ENCODE measurements around the gene PAQR7.
"Not testable (repeated sequence)": the region's sequence is repeated elsewhere in the genome, so short reads cannot be mapped to it uniquely, and the experiment has no call there.

The PAQR7 gene

DNA sequence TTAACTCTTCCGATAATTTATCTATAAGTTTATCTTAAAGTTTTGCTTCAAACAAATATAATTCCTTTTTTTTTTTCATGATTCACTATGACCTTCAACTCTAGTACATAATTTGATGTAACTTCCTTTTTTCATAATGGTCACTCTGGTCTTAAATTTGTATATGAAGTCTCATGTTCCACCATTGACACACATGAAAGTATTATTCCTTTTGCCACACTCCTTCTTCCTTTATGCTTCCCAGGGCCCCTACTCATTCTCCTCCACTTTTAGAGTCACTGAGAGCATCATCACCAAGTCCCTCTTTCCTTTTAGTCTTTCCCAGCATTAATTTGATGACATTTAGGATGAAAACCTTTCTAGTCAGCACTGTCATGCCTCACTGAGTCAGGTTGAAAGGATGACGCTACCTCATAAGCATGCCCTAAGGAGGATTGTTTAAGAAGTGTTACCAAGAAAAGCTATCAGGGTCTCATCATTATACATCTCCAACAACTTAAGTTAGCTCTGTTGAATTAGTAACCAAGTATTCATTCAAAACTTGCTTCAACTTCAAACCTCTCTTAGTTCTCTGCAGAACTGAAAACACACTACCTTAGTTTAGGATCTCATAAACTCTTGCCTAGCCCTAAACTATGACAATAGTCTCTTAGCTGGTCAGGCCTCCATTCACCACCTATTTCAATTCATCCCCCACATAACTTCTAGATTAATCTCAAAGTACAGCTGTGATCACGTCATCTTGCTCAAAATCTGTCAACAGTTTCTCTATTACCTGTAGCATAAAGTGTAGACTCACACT is 30.8 kb downstream of the PAQR7 start:
- FAIRE-seq: no peak

GRCh38 chr1:25843483-25843882 is 32.0 kb downstream of the PAQR7 start:
- no peak for FAIRE-seq

DNA sequence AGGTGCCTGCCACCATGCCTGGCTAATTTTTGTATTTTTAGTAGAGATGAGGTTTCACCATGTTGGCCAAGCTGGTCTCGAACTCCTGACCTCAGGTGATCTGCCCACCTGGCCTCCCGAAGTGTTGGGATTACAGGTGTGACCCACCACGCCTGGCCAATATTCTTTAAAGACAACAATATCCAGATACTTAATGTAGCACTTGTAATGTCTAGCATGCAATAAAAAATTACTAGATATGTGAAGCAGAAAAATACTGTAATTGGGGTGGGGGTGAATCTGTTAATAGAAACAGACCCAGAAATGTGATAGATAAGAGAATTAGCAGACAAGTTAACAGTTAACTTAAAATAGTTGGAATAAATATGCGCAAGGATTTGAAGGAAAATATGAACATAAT is 35.7 kb downstream of the PAQR7 start:
- FAIRE-seq: not testable (repeated sequence)

DNA sequence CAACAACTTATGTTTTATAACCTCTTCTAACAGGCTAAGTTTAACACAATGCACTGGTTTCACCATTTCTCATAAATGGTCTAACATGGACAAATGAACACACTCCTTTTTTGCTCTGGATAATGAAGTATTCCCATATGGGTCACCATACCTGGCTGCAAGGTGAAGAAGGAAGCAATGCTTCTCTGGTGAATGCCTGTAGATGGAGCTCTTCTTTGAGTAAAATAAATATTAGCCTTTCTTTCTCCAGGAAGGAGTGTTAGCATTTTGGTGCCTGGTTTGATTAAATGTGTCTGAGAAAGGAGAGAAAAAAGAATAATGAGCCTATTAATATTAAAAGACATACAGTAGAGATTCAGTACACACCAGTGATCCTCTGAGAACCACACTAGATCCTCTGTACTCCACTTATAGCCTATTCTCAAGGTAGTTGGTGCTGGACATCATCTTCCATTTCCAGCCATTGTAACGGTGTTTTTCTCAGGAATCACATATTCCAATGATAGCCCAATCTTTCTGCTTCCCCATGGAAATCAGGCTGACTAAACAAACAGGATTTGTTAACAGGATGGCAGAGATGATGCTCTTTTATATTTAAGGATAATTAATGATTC is 38.1 kb downstream of the PAQR7 start:
- FAIRE-seq: no peak

DNA sequence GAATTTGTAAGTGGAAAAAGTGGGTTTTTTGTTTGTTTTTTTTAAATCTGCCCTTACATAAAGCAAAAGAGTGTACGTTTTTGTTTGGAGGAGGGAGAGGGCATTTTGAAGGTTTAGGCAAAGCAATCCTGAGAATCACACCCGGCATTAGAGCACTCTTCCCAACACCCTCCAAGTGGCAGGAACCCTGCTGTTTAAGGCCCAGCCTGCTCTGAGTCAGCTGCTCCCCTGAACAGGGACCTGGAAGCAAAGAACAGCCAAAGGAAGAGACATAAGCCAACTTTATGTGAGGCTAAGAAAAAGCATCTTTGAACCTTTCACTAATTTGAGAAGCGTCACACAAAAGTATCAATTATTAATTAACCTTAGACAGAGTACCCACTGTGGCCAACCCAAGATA is 38.8 kb downstream of the PAQR7 start:
- no peak for FAIRE-seq

- FAIRE-seq: no peak
Observed at GRCh38 chr1:25834894-25835293, 40.6 kb downstream of the PAQR7 start.

DNA sequence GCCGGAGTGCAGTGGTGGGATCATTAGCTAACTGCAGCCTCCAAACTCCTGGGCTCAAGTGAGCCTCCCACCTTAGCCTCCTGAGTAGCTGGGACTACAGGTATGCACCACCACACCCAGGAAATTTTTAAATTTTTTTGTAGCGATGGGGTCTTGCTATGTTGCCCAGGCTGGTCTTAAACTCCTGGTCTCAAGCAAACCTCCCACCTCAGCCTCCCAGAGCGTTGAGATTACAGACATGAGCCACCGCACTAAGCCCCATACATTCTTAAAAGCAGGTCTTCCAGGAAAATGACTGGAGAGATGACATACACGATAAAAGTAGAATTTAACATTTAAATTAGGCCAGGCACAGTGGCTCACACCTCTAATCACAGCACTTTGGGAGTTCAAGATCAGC is 42.4 kb downstream of the PAQR7 start:
- FAIRE-seq: no peak

DNA sequence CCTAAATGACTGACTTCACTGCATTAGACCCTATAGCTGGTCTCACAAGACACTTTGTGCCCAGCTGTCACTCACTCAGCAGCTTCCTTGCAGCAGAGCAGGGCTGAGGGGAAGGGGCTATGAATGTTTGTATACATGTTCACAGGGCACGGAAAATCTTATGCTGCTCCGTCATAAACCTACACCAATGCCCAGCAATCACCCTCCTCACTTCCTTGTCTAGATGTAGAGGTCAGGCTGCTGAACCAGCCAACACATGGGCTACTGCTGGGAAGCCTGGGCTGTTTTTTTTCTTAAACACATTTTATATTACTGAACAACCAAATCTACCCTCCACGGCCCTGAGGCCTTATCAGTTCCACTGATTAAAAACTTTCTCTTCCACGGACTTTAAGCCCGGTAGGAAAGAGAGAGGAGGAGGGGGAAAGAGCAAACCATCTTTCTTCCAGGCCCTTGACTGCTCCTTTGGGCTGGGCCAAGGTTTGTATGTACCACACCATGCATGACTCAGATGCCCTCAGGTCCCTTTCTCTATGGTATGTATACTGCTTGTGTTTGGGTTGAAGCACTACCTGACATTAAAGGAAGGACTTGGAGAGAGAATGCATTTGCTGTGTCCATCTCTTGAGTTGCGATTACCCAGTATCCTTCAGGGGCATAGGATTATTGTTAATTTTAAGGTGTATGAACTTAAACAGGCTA is 43.0 kb downstream of the PAQR7 start:
- no peak for FAIRE-seq

- FAIRE-seq: no peak
Observed at GRCh38 chr1:25831569-25832196, 43.8 kb downstream of the PAQR7 start.

- no peak for FAIRE-seq
Observed at GRCh38 chr1:25829046-25829445, 46.5 kb downstream of the PAQR7 start.

- FAIRE-seq: no peak
Observed at GRCh38 chr1:25828491-25828890, 47.0 kb downstream of the PAQR7 start.

GRCh38 chr1:25826571-25826970 is 48.9 kb downstream of the PAQR7 start:
- no peak for FAIRE-seq

DNA sequence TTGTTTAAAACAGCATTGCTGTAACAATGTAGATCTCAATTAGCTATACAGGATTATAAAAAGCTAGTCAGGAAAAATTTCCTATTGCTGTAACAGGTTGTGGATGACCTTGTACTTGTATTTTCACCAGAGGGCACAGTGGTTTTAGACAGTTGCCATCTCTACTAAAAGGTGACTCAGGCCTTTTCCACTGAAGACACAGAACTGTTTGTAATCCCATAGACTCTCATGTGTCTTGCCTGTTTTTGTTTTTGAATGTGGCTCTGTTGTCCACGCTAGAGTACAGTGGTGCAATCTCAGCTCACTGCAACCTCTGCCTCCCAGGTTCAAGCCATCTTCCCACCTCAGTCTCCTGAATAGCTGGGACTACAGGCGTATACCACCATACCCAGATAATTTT is 49.9 kb downstream of the PAQR7 start:
- no peak for FAIRE-seq

- FAIRE-seq: no peak
Observed at GRCh38 chr1:25821630-25822091, 53.8 kb downstream of the PAQR7 start.

GRCh38 chr1:25821112-25821476 is 54.4 kb downstream of the PAQR7 start:
- FAIRE-seq: no peak

DNA sequence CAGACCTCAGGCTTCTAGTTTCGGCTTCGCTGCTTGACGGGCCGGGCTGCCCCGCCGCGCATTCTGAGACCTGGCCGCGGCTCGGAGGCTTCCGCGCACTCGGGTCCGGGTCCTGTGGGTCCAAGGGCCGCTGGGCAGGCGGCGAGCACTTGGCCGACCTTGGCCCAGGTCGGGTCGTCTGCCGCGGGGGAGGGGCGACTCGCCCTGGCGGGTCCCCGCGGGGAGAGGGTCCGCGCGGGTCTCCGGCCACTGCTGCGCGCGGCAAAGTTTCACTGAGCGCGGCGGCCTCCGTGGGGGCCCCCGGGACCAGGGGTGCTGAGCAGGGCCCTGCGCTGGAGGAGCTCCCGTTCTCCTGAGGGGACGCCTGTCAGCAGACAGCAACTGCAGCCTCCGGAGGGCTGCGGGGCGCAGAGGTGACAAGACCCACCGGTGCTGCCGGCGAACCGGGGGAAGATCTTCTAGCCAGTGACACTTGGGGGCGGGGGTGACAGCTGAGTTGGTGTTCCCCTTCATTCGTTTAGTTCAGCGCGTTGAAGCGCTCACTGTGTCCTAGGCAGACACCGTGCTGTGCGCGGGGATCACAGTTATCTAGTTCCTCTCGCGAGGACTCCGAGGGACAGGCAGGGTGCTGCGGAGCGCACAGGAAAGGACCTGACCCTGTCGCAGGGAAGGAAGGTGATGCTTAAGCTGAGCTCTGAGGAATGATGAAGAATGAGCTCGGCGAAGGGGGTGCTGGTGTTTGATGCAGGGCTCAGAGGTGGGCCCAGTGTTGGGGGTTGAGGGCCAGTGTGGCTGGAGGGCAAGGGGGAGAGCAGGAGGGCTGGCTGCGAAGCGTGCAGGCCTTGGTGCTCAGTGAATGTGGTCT is 55.0 kb downstream of the PAQR7 start:
- FAIRE-seq: no peak

- no peak for FAIRE-seq
Observed at GRCh38 chr1:25819491-25820246, 55.8 kb downstream of the PAQR7 start, which contains the start of gene MTFR1L. Gene MTFR1L, plus strand, starts transcription at chr1:25819954. Its CDS starts 3,151 bp downstream, at chr1:25823105.

GRCh38 chr1:25818569-25818968 is 56.9 kb downstream of the PAQR7 start:
- no peak for FAIRE-seq

GRCh38 chr1:25817840-25818501 is 57.5 kb downstream of the PAQR7 start:
- FAIRE-seq: no peak

GRCh38 chr1:25816112-25816718 is 59.3 kb downstream of the PAQR7 start:
- FAIRE-seq: no peak
